PFSK-1 (cell line): Measurements from ENCODE around the gene ACTL7B.

ENCODE experiments used
- POLR2AphosphoS5 ChIP-seq: IDR thresholded peaks from 2 replicates; pipeline ENCODE4 v1.6.1; 2012; ENCODE audit warnings: low read depth, mild to moderate bottlenecking, control low read depth, low read length, moderate library complexity
- TAF1 ChIP-seq: IDR thresholded peaks from 2 replicates; pipeline ENCODE4 v1.6.1; 2012; ENCODE audit warnings: low read length, control low read depth, borderline replicate concordance; ENCODE audit not compliant: insufficient read depth

DNA sequence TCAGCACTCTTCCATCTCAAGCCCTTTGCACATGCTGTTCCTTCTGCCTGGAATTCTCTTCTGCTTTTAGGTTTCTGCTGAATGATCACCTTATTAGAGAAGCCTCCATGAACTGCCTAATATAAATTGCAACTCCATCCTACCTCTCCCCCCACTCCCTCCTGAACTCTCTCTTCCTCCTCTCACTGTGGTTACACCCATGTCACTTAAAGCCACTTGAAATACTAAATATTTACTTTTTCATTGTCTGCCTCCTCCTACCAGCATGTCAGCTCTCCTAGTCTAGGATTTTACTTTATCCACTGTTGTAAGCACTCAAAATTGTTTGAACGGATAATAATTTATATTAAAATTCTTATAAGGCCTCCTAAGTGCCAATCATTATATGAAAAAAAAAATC lies 43.8 kb downstream of the ACTL7B start:
- TF ChIP-seq TAF1 (no peak), POLR2AphosphoS5 (no peak)
